Measurements from ENCODE around the gene GAS6.
A peak's percentile ranks its signal among the peaks of the same experiment; 100 is the strongest.

The GAS6 gene

GRCh38 chr13:113848020-113848419 is 15.9 kb downstream of the GAS6 start:
- H3K36me3 ChIP-seq (ENCODE audit: control insufficient read depth in 1 of 2, insufficient read depth in 2 of 2, low read length in 2 of 2), result peaks cover 13 to 32% of the 10 kb centered on the region in 2 donors
- no peak overlapping the region for H3K27ac ChIP-seq (ENCODE audit: low read depth, low read length)
- H3K9ac ChIP-seq (ENCODE audit: low read depth in 1 of 2, low read length in 2 of 2), result no peak overlapping the region
- no peak overlapping the region for H3K4me3 ChIP-seq (ENCODE audit: low read depth in 1 of 2, low read length in 2 of 2)
- H3K4me1 ChIP-seq (ENCODE audit: control insufficient read depth in 1 of 2, insufficient read depth in 2 of 2, low read length in 2 of 2), result peaks cover 53 to 58% of the 10 kb centered on the region in 2 donors
- H3K9me3 ChIP-seq (ENCODE audit: control insufficient read depth in 1 of 2, low read length in 2 of 2), result no peaks in the 10 kb centered on the region
- no peaks in the 10 kb centered on the region for H3K27me3 ChIP-seq (ENCODE audit: control insufficient read depth in 1 of 2, insufficient read depth in 2 of 2, low read length in 2 of 2)

DNA sequence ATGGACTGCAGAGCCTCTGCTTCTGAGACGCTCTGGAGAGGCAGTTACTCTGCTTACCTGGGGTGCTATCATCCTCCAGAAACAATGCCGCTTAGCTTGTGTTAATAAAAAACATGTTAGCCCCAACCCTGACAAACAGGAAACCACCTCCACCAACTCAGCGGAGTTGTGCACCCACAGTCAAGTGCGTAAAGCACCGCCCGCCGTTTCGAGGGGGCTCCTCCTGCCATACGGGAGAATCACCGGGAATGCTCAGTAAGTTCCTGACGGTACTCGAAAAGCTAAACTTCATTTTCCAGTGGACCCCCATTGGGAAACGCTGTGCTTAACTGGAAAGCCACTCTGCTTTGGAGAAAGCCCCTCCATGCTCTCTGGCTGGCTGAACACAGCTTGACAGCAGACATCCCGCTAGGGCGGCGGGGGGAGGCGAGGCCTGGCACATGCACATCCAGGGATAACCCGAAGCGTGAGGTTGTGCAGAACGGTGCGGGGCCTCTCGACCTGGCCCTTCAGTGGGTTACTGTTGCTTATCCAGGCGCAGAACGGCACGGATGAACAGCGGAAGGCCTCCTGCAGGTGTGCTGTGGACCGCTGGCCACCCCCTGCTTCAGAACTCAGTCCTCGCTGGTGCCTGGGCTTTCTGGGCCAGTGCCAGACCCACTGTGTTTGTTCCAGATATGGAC is 17.1 kb downstream of the GAS6 start:
- H3K9ac ChIP-seq (ENCODE audit: low read depth in 1 of 2, low read length in 2 of 2), result no peak overlapping the region
- H3K27ac ChIP-seq (ENCODE audit: low read depth, low read length), result no peak overlapping the region
- peaks cover 41 to 46% of the 10 kb centered on the region in 2 donors for H3K4me1 ChIP-seq (ENCODE audit: control insufficient read depth in 1 of 2, insufficient read depth in 2 of 2, low read length in 2 of 2)
- H3K36me3 ChIP-seq (ENCODE audit: control insufficient read depth in 1 of 2, insufficient read depth in 2 of 2, low read length in 2 of 2), result peaks cover 13 to 36% of the 10 kb centered on the region in 2 donors
- no peak overlapping the region for H3K4me3 ChIP-seq (ENCODE audit: low read depth in 1 of 2, low read length in 2 of 2)
- no peaks in the 10 kb centered on the region for H3K27me3 ChIP-seq (ENCODE audit: control insufficient read depth in 1 of 2, insufficient read depth in 2 of 2, low read length in 2 of 2)
- H3K9me3 ChIP-seq (ENCODE audit: control insufficient read depth in 1 of 2, low read length in 2 of 2), result no peaks in the 10 kb centered on the region

DNA sequence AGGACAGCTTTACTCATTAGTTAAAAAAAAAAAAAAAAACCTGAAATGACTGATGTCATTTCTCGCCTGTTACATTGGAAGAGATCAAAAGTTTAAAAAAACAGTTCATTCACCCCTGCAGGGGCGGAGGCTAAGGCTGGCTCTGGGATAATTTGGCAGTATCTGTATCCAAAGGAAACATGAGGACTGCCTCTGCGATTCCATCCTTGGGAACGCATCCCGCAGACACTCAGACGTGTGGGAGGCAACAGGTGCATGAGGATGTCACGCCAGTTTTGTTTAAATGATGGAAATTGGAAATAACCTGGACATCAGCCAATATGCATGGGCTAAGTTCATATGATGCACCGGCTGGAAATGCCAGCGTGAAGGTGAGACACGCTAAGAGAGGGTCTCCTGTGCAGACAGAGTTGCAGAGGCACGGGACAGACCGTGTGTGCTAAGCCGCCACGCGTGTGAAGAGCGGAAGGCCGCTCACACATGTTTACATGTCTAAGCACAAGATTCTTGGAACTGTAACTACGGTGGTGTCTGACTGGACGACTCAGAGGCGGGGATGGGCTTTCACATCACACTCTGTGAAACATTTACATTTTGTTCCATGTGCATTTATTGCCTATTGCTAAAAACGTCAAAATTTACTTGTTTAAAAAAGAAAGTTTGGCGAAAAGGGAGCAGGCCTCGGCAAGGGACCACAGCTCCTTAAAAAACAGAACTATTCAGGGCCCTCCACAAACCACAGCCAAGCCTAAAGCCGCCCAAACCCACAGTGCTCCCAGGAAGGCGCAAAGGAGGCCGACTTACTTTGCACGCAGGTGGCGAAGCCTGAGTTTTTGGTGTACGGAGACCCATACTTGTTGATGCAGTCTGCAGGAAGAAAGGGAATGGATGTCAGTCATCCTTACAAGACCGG is 17.9 kb downstream of the GAS6 start:
- Histone ChIP-seq H3K4me1 (ENCODE audit: control insufficient read depth in 1 of 2, insufficient read depth in 2 of 2, low read length in 2 of 2) (peaks cover 42 to 51% of the 10 kb centered on the region in 2 donors), H3K9me3 (ENCODE audit: control insufficient read depth in 1 of 2, low read length in 2 of 2) (no peaks in the 10 kb centered on the region), H3K27ac (ENCODE audit: low read depth, low read length) (no peak overlapping the region), H3K9ac (ENCODE audit: low read depth in 1 of 2, low read length in 2 of 2) (no peak overlapping the region), H3K27me3 (ENCODE audit: control insufficient read depth in 1 of 2, insufficient read depth in 2 of 2, low read length in 2 of 2) (no peaks in the 10 kb centered on the region), H3K4me3 (ENCODE audit: low read depth in 1 of 2, low read length in 2 of 2) (no peak overlapping the region), H3K36me3 (ENCODE audit: control insufficient read depth in 1 of 2, insufficient read depth in 2 of 2, low read length in 2 of 2) (peaks cover 13 to 33% of the 10 kb centered on the region in 2 donors)

- peaks cover 45 to 52% of the 10 kb centered on the region in 2 donors for H3K4me1 ChIP-seq (ENCODE audit: control insufficient read depth in 1 of 2, insufficient read depth in 2 of 2, low read length in 2 of 2)
- no peak overlapping the region for H3K27ac ChIP-seq (ENCODE audit: low read depth, low read length)
- H3K4me3 ChIP-seq (ENCODE audit: low read depth in 1 of 2, low read length in 2 of 2), result no peak overlapping the region
- H3K9ac ChIP-seq (ENCODE audit: low read depth in 1 of 2, low read length in 2 of 2), result no peak overlapping the region
- H3K9me3 ChIP-seq (ENCODE audit: control insufficient read depth in 1 of 2, low read length in 2 of 2), result no peaks in the 10 kb centered on the region
- no peaks in the 10 kb centered on the region for H3K27me3 ChIP-seq (ENCODE audit: control insufficient read depth in 1 of 2, insufficient read depth in 2 of 2, low read length in 2 of 2)
- peaks cover 13 to 32% of the 10 kb centered on the region in 2 donors for H3K36me3 ChIP-seq (ENCODE audit: control insufficient read depth in 1 of 2, insufficient read depth in 2 of 2, low read length in 2 of 2)
These were observed 18.8 kb downstream of the GAS6 start for GRCh38 chr13:113845055-113845454.

DNA sequence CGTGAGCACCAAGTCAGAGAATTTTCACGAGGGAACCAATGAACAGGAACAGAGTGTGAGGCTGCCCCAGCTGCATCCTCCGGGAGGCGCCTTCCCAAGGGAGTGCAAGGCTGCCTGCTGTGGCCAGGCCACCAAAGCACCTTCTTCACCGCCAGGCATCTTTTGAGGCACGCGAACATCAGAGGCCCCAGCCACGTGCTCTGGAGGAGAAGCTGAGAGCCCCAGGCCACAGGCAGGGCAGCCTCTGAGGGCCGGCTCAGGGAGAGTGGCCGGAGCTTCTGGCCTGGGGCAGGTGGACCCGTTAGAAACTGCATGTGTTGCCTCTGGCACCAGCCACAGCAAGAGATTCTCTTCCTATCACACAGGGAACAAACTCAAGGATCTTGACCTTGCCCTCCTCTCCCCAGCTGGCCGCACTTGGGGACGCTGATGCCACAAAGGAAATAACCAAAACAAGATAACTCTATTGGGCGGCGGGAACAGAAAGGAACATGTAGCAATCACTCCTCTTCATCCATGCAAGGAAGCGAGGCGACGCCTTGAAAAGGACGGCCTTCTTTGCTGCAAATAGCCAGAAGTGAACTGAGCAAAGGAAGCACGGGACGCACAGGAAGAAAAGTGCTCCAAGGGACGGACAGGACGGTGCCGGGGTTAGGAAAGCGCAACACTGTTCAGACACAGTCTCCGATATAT is 19.9 kb downstream of the GAS6 start:
- no peaks in the 10 kb centered on the region for H3K9me3 ChIP-seq (ENCODE audit: control insufficient read depth in 1 of 2, low read length in 2 of 2)
- H3K27ac ChIP-seq (ENCODE audit: low read depth, low read length), result no peak overlapping the region
- no peaks in the 10 kb centered on the region for H3K27me3 ChIP-seq (ENCODE audit: control insufficient read depth in 1 of 2, insufficient read depth in 2 of 2, low read length in 2 of 2)
- H3K9ac ChIP-seq (ENCODE audit: low read depth in 1 of 2, low read length in 2 of 2), result no peak overlapping the region
- H3K36me3 ChIP-seq (ENCODE audit: control insufficient read depth in 1 of 2, insufficient read depth in 2 of 2, low read length in 2 of 2), result peaks cover 13 to 32% of the 10 kb centered on the region in 2 donors
- no peak overlapping the region for H3K4me3 ChIP-seq (ENCODE audit: low read depth in 1 of 2, low read length in 2 of 2)
- H3K4me1 ChIP-seq (ENCODE audit: control insufficient read depth in 1 of 2, insufficient read depth in 2 of 2, low read length in 2 of 2), result peaks cover 44 to 51% of the 10 kb centered on the region in 2 donors

DNA sequence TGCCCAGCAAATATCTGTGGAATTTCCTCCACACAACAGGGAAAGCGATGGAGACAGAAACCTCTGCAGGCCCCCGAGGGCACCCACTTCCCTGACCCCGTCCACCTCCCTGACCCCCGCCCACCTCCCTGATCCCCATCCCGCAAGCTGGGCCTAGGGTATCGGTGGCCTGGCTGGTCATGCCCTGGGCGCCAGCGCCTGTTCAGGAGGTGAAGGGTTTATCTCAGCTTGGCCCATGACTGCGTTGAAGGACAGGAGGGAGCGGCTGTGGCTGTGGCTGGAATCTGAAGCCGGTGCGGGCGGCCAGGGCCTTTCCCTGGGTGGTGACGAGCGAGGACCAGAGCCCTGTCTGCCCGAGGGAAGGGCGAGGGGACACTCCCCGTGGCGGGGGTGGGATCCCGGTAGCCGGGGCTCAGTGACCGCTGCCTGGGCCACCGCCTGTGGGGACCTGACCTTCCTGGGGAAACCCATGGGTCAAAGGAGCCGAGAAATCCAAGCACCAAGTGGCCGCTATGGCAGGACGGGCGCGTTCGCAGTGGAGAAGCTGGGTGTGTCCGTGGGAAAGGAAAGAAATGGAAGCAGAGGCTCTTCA is 20.7 kb downstream of the GAS6 start:
- H3K4me1 ChIP-seq (ENCODE audit: control insufficient read depth in 1 of 2, insufficient read depth in 2 of 2, low read length in 2 of 2), result peaks cover 40 to 51% of the 10 kb centered on the region in 2 donors
- H3K27ac ChIP-seq (ENCODE audit: low read depth, low read length), result no peak overlapping the region
- H3K36me3 ChIP-seq (ENCODE audit: control insufficient read depth in 1 of 2, insufficient read depth in 2 of 2, low read length in 2 of 2), result peaks cover 13 to 32% of the 10 kb centered on the region in 2 donors
- no peaks in the 10 kb centered on the region for H3K9me3 ChIP-seq (ENCODE audit: control insufficient read depth in 1 of 2, low read length in 2 of 2)
- H3K4me3 ChIP-seq (ENCODE audit: low read depth in 1 of 2, low read length in 2 of 2), result no peak overlapping the region
- no peaks in the 10 kb centered on the region for H3K27me3 ChIP-seq (ENCODE audit: control insufficient read depth in 1 of 2, insufficient read depth in 2 of 2, low read length in 2 of 2)
- H3K9ac ChIP-seq (ENCODE audit: low read depth in 1 of 2, low read length in 2 of 2), result no peak overlapping the region

- Histone ChIP-seq H3K27ac (ENCODE audit: low read depth, low read length) (no peak overlapping the region), H3K9me3 (ENCODE audit: control insufficient read depth in 1 of 2, low read length in 2 of 2) (no peaks in the 10 kb centered on the region), H3K4me1 (ENCODE audit: control insufficient read depth in 1 of 2, insufficient read depth in 2 of 2, low read length in 2 of 2) (peaks cover 41 to 56% of the 10 kb centered on the region in 2 donors), H3K9ac (ENCODE audit: low read depth in 1 of 2, low read length in 2 of 2) (no peak overlapping the region), H3K4me3 (ENCODE audit: low read depth in 1 of 2, low read length in 2 of 2) (no peak overlapping the region), H3K36me3 (ENCODE audit: control insufficient read depth in 1 of 2, insufficient read depth in 2 of 2, low read length in 2 of 2) (peaks cover 6 to 32% of the 10 kb centered on the region in 2 donors), H3K27me3 (ENCODE audit: control insufficient read depth in 1 of 2, insufficient read depth in 2 of 2, low read length in 2 of 2) (no peaks in the 10 kb centered on the region)
These were observed 21.4 kb downstream of the GAS6 start for GRCh38 chr13:113842336-113843062.

- peaks cover 49 to 64% of the 10 kb centered on the region in 2 donors for H3K4me1 ChIP-seq (ENCODE audit: control insufficient read depth in 1 of 2, insufficient read depth in 2 of 2, low read length in 2 of 2)
- H3K9ac ChIP-seq (ENCODE audit: low read depth in 1 of 2, low read length in 2 of 2), result no peak overlapping the region
- no peaks in the 10 kb centered on the region for H3K9me3 ChIP-seq (ENCODE audit: control insufficient read depth in 1 of 2, low read length in 2 of 2)
- peaks cover 0 to 24% of the 10 kb centered on the region in 2 donors for H3K36me3 ChIP-seq (ENCODE audit: control insufficient read depth in 1 of 2, insufficient read depth in 2 of 2, low read length in 2 of 2)
- no peak overlapping the region for H3K27ac ChIP-seq (ENCODE audit: low read depth, low read length)
- no peak overlapping the region for H3K4me3 ChIP-seq (ENCODE audit: low read depth in 1 of 2, low read length in 2 of 2)
- H3K27me3 ChIP-seq (ENCODE audit: control insufficient read depth in 1 of 2, insufficient read depth in 2 of 2, low read length in 2 of 2), result no peaks in the 10 kb centered on the region
These were observed 22.6 kb downstream of the GAS6 start for GRCh38 chr13:113841353-113841650.

DNA sequence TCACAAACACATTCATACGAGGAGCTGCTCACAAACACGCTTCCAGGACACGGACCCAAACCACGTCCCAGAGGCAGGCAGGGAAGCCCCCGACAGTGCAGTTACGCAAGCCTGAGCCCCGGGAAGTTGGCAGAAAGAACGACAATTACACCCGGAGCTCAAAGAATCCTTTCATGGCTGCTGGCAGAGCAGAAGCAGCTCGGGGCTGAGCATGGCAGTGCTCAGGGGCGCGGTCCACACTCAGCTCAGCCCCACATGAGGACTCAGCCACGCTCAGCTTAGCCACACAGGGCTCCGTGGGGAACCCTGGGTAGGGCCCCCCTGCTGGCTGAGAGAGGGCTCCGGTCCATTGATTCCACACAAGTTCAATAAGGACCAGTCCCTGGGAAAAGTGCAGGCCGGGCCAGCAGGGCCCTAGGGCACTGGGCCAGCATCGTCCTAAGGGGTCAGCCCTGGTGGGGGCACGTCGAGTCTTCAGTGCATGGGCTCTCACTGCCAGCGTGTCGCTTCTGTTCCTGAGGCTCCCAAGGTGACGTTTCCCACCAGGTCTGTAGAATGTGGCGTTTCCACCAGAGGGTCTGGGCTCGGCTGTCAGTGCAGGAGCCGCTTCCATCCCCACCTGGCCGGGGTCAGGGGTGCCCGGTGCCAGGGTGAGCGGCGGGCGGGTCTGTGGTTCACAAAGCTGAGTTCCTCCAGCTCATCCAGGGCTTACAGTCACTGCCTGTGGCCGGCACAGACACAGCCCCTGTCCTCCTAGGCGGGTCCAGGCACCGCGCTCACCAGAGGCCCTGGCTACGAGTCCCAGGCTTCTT is 23.1 kb downstream of the GAS6 start:
- peak overlapping the region; percentile 25 to 54 for H3K9ac ChIP-seq (ENCODE audit: low read depth in 1 of 2, low read length in 2 of 2)
- no peaks in the 10 kb centered on the region for H3K9me3 ChIP-seq (ENCODE audit: control insufficient read depth in 1 of 2, low read length in 2 of 2)
- H3K27me3 ChIP-seq (ENCODE audit: control insufficient read depth in 1 of 2, insufficient read depth in 2 of 2, low read length in 2 of 2), result no peaks in the 10 kb centered on the region
- H3K36me3 ChIP-seq (ENCODE audit: control insufficient read depth in 1 of 2, insufficient read depth in 2 of 2, low read length in 2 of 2), result peaks cover 0 to 21% of the 10 kb centered on the region in 2 donors
- no peak overlapping the region for H3K4me3 ChIP-seq (ENCODE audit: low read depth in 1 of 2, low read length in 2 of 2)
- peaks cover 45 to 59% of the 10 kb centered on the region in 2 donors for H3K4me1 ChIP-seq (ENCODE audit: control insufficient read depth in 1 of 2, insufficient read depth in 2 of 2, low read length in 2 of 2)
- peak overlapping the region; percentile 39 for H3K27ac ChIP-seq (ENCODE audit: low read depth, low read length)
